ENCODE results near the gene PLCH1. TPM values are rescaled to one million over a fixed set of nuclear protein-coding genes. Genes with fewer than 3 reads are reported as not detected.

The PLCH1 gene
- total and polyA plus RNA-seq, 4 experiments from 2014 or later, result 0.02 TPM; not detected in 3

DNA sequence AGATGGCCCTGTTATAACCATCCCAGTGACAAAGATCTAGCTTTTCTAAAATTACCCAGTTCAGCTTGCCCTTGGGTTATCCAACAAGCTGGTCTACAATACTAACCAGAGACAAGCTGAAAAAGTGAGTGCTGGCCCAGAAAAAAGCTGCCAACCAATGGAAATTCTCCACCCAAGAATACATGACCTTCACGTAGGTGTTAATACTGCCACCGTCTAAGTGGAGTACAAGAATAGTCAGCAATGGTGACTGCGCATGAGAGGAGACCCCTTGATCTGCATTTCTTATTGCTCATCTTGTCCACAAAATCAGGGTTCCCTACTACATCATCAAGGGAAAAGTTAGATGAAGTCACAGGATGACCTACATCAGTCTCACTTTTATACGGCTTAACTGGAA lies 15.8 kb upstream of the PLCH1 start:
- intact Hi-C loops (cut with micrococcal nuclease), result no loop called here
- ChIA-PET CTCF (ENCODE audit: partially characterized antibody) (interaction anchor here (1.0 kb wide), 1 partner anchor 9 kb away, joined by 3 read pairs; no protein-coding TSS in a partner anchor), POLR2A (ENCODE audit: partially characterized antibody) (interaction anchor here (1.3 kb wide), 1 partner anchor 9 kb away, joined by 4 read pairs; no protein-coding TSS in a partner anchor)
- Mint-ChIP-seq H3K4me1 (no peaks in the 10 kb centered on the region), H3K27ac (no peak overlapping the region), H3K36me3 (peaks cover 8 to 39% of the 10 kb centered on the region in 2 donors), H3K4me3 (no peak overlapping the region), H3K27me3 (no peaks in the 10 kb centered on the region), H3K9me3 (no peaks in the 10 kb centered on the region)
- Histone ChIP-seq H3K27me3 (ENCODE audit: insufficient read depth, low read length) (no peaks in the 10 kb centered on the region), H3K4me3 (ENCODE audit: low read length in 2 of 2) (no peak overlapping the region), H3K36me3 (ENCODE audit: insufficient read depth, low read length) (no peaks in the 10 kb centered on the region), H3K4me1 (ENCODE audit: insufficient read depth, low read length) (no peaks in the 10 kb centered on the region), H3K27ac (ENCODE audit: low read depth, low read length) (no peak overlapping the region), H3K9me3 (ENCODE audit: control insufficient read depth in 1 of 2, low read length in 2 of 2) (no peaks in the 10 kb centered on the region)
- DNase-seq, result no peak

DNA sequence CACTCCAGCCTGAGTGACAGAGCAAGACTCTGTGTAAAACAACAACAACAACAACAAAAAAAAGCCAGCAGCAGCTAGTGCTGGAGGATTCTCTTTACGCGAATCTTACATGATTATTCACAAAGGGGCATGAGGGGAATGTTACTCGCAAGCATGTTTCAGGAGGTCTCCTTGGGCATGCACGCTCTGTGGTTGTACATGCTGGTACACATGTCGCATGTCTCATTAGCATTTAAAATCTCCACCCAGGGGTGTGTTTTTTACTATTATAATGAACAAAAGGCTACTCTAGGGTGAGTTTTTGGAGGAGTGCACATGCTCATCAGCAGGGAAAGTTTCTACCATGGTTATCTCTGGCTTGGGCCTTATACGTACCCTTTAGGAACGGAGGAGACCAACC lies 12.7 kb upstream of the PLCH1 start:
- no peaks in the 10 kb centered on the region for H3K9me3 ChIP-seq (ENCODE audit: control insufficient read depth in 1 of 2, low read length in 2 of 2)
- H3K27ac Mint-ChIP-seq, result no peak overlapping the region
- H3K27me3 Mint-ChIP-seq, result no peaks in the 10 kb centered on the region
- H3K27me3 ChIP-seq (ENCODE audit: insufficient read depth, low read length), result no peaks in the 10 kb centered on the region
- no peaks in the 10 kb centered on the region for H3K4me1 Mint-ChIP-seq
- no peaks in the 10 kb centered on the region for H3K36me3 ChIP-seq (ENCODE audit: insufficient read depth, low read length)
- CTCF ChIA-PET (ENCODE audit: partially characterized antibody), result interaction anchor here (1.1 kb wide), 1 partner anchor 62 kb away, joined by 3 read pairs; no protein-coding TSS in a partner anchor
- no peak overlapping the region for H3K4me3 ChIP-seq (ENCODE audit: low read length in 2 of 2)
- no peaks in the 10 kb centered on the region for H3K4me1 ChIP-seq (ENCODE audit: insufficient read depth, low read length)
- DNase-seq, result no peak
- H3K9me3 Mint-ChIP-seq, result no peaks in the 10 kb centered on the region
- intact Hi-C loops (cut with micrococcal nuclease), result no loop called here
- H3K27ac ChIP-seq (ENCODE audit: low read depth, low read length), result no peak overlapping the region
- H3K36me3 Mint-ChIP-seq, result peaks cover 0 to 16% of the 10 kb centered on the region in 2 donors
- no peak overlapping the region for H3K4me3 Mint-ChIP-seq
- POLR2A ChIA-PET (ENCODE audit: partially characterized antibody), result no interaction called here

DNA sequence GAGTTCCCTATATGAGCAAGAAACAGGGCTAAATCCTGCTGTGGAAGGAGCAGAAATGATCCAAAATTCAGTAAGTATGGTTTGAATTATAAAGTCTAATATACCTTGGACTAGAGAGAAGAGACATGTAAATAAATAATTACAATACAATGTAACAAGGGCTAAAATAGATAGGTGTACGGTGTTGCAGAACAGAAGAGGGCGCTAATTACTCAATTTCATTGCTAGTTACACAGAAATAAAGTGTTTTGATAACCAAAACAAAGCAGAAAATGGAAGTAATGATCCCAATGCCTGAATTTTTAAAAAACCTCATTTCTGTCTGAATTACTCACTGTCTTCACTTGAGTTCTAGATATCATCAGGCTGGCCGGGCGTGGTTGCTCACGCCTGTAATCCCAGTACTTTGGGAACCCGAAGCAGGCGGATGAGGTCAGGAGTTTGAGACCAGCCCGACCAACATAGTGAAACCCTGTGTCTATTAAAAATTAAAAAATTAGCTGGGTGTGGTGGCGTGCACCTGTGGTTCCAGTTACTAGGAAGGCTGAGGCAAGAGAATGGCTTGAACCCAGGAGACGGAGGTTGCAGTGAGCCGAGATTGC lies 8.3 kb upstream of the PLCH1 start:
- Mint-ChIP-seq H3K4me1 (no peaks in the 10 kb centered on the region), H3K9me3 (no peaks in the 10 kb centered on the region), H3K27me3 (no peaks in the 10 kb centered on the region), H3K27ac (no peak overlapping the region), H3K4me3 (no peak overlapping the region), H3K36me3 (peaks cover 0 to 5% of the 10 kb centered on the region in 2 donors)
- H3K4me1 ChIP-seq (ENCODE audit: insufficient read depth, low read length), result no peaks in the 10 kb centered on the region
- H3K36me3 ChIP-seq (ENCODE audit: insufficient read depth, low read length), result no peaks in the 10 kb centered on the region
- H3K4me3 ChIP-seq (ENCODE audit: low read length in 2 of 2), result no peak overlapping the region
- peak in 3 of 5 donors; percentile 10 to 23 (median 19) for DNase-seq
- intact Hi-C loops (cut with micrococcal nuclease), result no loop called here
- no peaks in the 10 kb centered on the region for H3K27me3 ChIP-seq (ENCODE audit: insufficient read depth, low read length)
- CTCF ChIA-PET (ENCODE audit: partially characterized antibody), result interaction anchor here (2.6 kb wide), 1 partner anchor 53 kb away, joined by 6 read pairs; the partner anchor contains the start of gene C3orf33
- POLR2A ChIA-PET (ENCODE audit: partially characterized antibody), result no interaction called here
- no peak overlapping the region for H3K27ac ChIP-seq (ENCODE audit: low read depth, low read length)
- no peaks in the 10 kb centered on the region for H3K9me3 ChIP-seq (ENCODE audit: control insufficient read depth in 1 of 2, low read length in 2 of 2)

DNA sequence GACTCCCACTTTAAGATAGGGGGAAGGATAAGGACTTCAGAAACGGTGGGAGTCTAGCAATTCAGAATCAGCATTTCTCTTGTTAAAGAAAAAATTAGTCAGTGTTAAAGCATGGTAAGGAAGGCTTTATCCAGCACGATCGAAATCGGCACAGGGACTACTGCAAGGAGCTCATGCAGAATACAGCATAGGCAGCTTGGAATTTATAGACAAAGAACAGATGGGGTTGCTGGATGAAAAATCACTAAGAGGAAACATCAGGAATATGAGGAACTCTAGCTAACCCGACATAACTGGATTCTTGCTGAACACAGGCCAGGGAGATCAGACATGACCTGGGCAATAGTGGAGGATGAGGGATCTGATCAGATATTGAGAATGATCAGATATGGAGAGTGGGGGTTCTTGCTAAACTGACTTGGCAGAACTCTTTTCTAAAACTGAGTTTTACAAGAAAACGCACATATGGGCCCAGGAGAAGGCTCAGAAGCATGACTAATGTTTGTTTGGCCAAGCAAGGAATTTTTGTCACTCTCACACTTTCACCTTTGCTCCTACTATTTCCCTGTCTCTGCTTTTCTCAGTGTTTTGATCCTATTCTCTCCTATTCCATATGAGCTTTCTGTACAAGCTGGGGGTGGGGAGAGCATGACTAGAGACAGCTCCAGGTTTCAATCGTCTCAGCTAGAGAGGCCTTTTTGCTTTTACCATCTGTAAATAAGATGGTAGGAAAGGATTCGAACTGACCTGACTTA lies 3.9 kb upstream of the PLCH1 start:
- Histone ChIP-seq H3K4me3 (ENCODE audit: low read length in 2 of 2) (no peak overlapping the region), H3K27me3 (ENCODE audit: insufficient read depth, low read length) (peaks cover 7% of the 10 kb centered on the region), H3K36me3 (ENCODE audit: insufficient read depth, low read length) (no peaks in the 10 kb centered on the region), H3K9me3 (ENCODE audit: control insufficient read depth in 1 of 2, low read length in 2 of 2) (no peaks in the 10 kb centered on the region), H3K27ac (ENCODE audit: low read depth, low read length) (no peak overlapping the region), H3K4me1 (ENCODE audit: insufficient read depth, low read length) (peaks cover 13% of the 10 kb centered on the region)
- no peak overlapping the region for H3K4me3 Mint-ChIP-seq
- H3K36me3 Mint-ChIP-seq, result no peaks in the 10 kb centered on the region
- H3K9me3 Mint-ChIP-seq, result no peaks in the 10 kb centered on the region
- peak overlapping the region in 1 of 7 donors; percentile 62 for H3K27ac Mint-ChIP-seq
- H3K27me3 Mint-ChIP-seq, result peaks cover 5 to 9% of the 10 kb centered on the region in 2 donors
- no peak for DNase-seq
- intact Hi-C loops (cut with micrococcal nuclease), result no loop called here
- CTCF ChIA-PET (ENCODE audit: partially characterized antibody), result interaction anchor here (1.3 kb wide), 1 partner anchor 57 kb away, joined by 4 read pairs; the partner anchor contains the start of gene C3orf33
- H3K4me1 Mint-ChIP-seq, result peaks cover 4 to 19% (median 11%) of the 10 kb centered on the region in 4 donors
- POLR2A ChIA-PET (ENCODE audit: partially characterized antibody), result no interaction called here

DNA sequence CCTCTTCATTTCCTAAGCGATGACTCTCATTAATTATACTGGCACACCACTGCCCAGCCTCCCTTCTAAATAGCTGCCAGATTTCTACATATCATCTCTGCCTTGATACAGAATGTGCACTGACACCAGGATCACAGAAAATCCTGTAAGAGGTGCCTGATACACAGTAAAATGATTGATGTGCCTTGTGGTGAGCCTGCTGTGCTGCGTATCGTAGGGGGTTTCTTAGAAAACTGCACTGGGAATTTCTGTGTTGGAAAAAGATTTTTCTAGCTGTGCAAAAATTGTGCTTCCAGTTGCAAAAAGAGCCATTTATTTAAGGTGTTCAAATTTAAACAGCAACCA lies 3.0 kb upstream of the PLCH1 start:
- Mint-ChIP-seq H3K27ac (no peak overlapping the region), H3K27me3 (peaks cover 8 to 12% of the 10 kb centered on the region in 2 donors), H3K4me3 (no peak overlapping the region), H3K4me1 (peaks cover 7 to 24% (median 14%) of the 10 kb centered on the region in 4 donors), H3K9me3 (no peaks in the 10 kb centered on the region), H3K36me3 (no peaks in the 10 kb centered on the region)
- ChIA-PET CTCF (ENCODE audit: partially characterized antibody) (no interaction called here), POLR2A (ENCODE audit: partially characterized antibody) (no interaction called here)
- intact Hi-C loops (cut with micrococcal nuclease), result no loop called here
- Histone ChIP-seq H3K9me3 (ENCODE audit: control insufficient read depth in 1 of 2, low read length in 2 of 2) (no peaks in the 10 kb centered on the region), H3K27me3 (ENCODE audit: insufficient read depth, low read length) (peaks cover 13% of the 10 kb centered on the region), H3K27ac (ENCODE audit: low read depth, low read length) (no peak overlapping the region), H3K36me3 (ENCODE audit: insufficient read depth, low read length) (no peaks in the 10 kb centered on the region), H3K4me3 (ENCODE audit: low read length in 2 of 2) (no peak overlapping the region), H3K4me1 (ENCODE audit: insufficient read depth, low read length) (peaks cover 22% of the 10 kb centered on the region)
- DNase-seq, result no peak

DNA sequence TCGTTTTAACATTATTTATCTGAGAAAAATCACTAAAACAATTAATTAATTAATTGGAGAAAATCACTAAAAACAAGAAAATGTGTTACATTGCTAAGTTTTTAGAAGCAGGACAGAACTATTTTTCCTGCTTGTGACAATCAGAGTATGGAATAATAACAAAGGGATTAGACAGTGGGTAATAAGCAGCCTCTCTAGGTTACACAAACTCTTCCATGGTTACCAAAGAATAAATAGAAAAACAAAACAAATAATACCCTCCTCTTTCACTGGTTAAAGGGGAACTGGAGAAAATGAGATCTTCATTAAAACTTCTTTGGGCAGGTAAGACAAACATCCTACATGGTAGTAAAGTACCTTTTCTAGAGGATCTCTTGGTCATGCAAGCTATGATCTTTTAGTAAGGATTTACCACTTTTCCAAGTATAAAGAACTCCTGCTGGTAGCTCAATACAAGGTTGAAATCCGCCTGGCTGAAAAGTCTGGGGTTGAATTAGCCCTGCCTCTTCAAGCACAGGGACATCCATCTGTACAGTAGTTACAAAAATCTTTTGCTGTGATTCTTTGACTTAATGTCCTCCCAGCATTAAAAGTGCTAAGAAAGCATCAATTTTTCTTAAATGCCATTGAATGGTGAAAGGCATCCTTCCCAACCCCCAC lies 2.5 kb upstream of the PLCH1 start:
- ChIA-PET CTCF (ENCODE audit: partially characterized antibody) (interaction anchor here (2.1 kb wide), 1 partner anchor 59 kb away, joined by 6 read pairs; the partner anchor contains the start of gene C3orf33), POLR2A (ENCODE audit: partially characterized antibody) (no interaction called here)
- Mint-ChIP-seq H3K27ac (peak overlapping the region in 1 of 7 donors; percentile 41), H3K36me3 (no peaks in the 10 kb centered on the region), H3K27me3 (peaks cover 10 to 17% of the 10 kb centered on the region in 2 donors), H3K4me3 (no peak overlapping the region), H3K9me3 (no peaks in the 10 kb centered on the region), H3K4me1 (peaks cover 7 to 29% (median 14%) of the 10 kb centered on the region in 4 donors)
- H3K27ac ChIP-seq (ENCODE audit: low read depth, low read length), result no peak overlapping the region
- no peaks in the 10 kb centered on the region for H3K36me3 ChIP-seq (ENCODE audit: insufficient read depth, low read length)
- H3K9me3 ChIP-seq (ENCODE audit: control insufficient read depth in 1 of 2, low read length in 2 of 2), result no peaks in the 10 kb centered on the region
- intact Hi-C loops (cut with micrococcal nuclease), result no loop called here
- H3K4me3 ChIP-seq (ENCODE audit: low read length in 2 of 2), result no peak overlapping the region
- peaks cover 13% of the 10 kb centered on the region for H3K27me3 ChIP-seq (ENCODE audit: insufficient read depth, low read length)
- peaks cover 22% of the 10 kb centered on the region for H3K4me1 ChIP-seq (ENCODE audit: insufficient read depth, low read length)
- DNase-seq, result no peak

DNA sequence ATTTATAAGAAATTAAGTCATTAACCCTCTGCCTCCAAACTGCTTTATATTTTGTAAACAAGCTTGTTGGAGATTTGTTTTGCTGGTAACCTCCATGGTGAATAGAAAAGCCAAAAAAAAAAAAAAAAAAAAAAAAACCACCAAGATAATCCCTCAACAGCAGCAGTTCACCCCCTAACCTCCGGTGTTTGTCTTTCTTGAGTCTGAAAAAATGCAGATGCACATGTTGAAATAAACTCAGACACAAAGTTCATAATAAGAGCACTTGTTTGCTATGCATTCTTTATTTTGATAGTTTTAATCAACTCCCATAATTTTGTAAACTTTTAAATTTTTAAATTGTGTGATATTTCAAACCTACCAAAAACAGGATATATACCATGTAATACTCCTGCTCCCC lies 1.8 kb upstream of the PLCH1 start:
- ChIA-PET CTCF (ENCODE audit: partially characterized antibody) (interaction anchor here (2.1 kb wide), 1 partner anchor 60 kb away, joined by 6 read pairs; the partner anchor contains the start of gene C3orf33), POLR2A (ENCODE audit: partially characterized antibody) (no interaction called here)
- no peak overlapping the region for H3K4me3 ChIP-seq (ENCODE audit: low read length in 2 of 2)
- Mint-ChIP-seq H3K27me3 (peaks cover 11 to 19% of the 10 kb centered on the region in 2 donors), H3K27ac (no peak overlapping the region), H3K9me3 (no peaks in the 10 kb centered on the region), H3K4me3 (peak overlapping the region in 3 of 8 donors; percentile 7 to 39 (median 20)), H3K4me1 (peaks cover 7 to 29% (median 14%) of the 10 kb centered on the region in 4 donors), H3K36me3 (no peaks in the 10 kb centered on the region)
- DNase-seq, result no peak
- peaks cover 17% of the 10 kb centered on the region for H3K27me3 ChIP-seq (ENCODE audit: insufficient read depth, low read length)
- H3K9me3 ChIP-seq (ENCODE audit: control insufficient read depth in 1 of 2, low read length in 2 of 2), result no peaks in the 10 kb centered on the region
- H3K27ac ChIP-seq (ENCODE audit: low read depth, low read length), result no peak overlapping the region
- intact Hi-C loops (cut with micrococcal nuclease), result no loop called here
- peaks cover 22% of the 10 kb centered on the region for H3K4me1 ChIP-seq (ENCODE audit: insufficient read depth, low read length)
- no peaks in the 10 kb centered on the region for H3K36me3 ChIP-seq (ENCODE audit: insufficient read depth, low read length)
